ENCODE measurements around the gene GPR183. TPM values are rescaled to one million over a fixed set of nuclear protein-coding genes. Genes with fewer than 3 reads are reported as not detected.
"Not testable (repeated sequence)": the region's sequence is repeated elsewhere in the genome, so short reads cannot be mapped to it uniquely, and the experiment has no call there.

GPR183 gene
- total RNA-seq, 1 donor from 2014 or later: 4.9 TPM

GRCh38 chr13:99251921-99252320 is 55.3 kb downstream of the GPR183 start:
- TF ChIP-seq CTCF (IDR thresholded peaks at IDR 0.05; ENCODE audit: insufficient read depth, low read depth, low read length) (no peak), EZH2 (IDR thresholded peaks at IDR 0.05; ENCODE audit: insufficient read depth, low read length) (no peak)
- Mint-ChIP-seq H3K9me3 (ENCODE audit: unreplicated experiment) (no peaks in the 10 kb centered on the region), H3K36me3 (ENCODE audit: low read depth, unreplicated experiment) (peaks cover 19% of the 10 kb centered on the region), H3K27me3 (ENCODE audit: low read depth, unreplicated experiment) (no peaks in the 10 kb centered on the region), H3K4me1 (ENCODE audit: low read depth, unreplicated experiment) (peaks cover 20% of the 10 kb centered on the region), H3K27ac (ENCODE audit: unreplicated experiment) (peak overlapping the region; percentile 34), H3K4me3 (ENCODE audit: unreplicated experiment) (no peak overlapping the region)
- no peaks in the 10 kb centered on the region for H3K4me1 ChIP-seq (ENCODE audit: insufficient read depth, low read length)
- FAIRE-seq (no peak), DNase-seq (ENCODE audit: low read depth) (no peak)
- no peak overlapping the region for H3K9ac ChIP-seq (ENCODE audit: low read length)
- no peaks in the 10 kb centered on the region for H3K79me2 ChIP-seq (ENCODE audit: insufficient read depth, low read length)
- no peaks in the 10 kb centered on the region for H3K9me3 ChIP-seq (ENCODE audit: insufficient read depth, low read depth, low read length)
- H3K4me2 ChIP-seq (ENCODE audit: low read length): no peak overlapping the region
- no peaks in the 10 kb centered on the region for H3K36me3 ChIP-seq (ENCODE audit: insufficient read depth, low read length)
- H4K20me1 ChIP-seq (ENCODE audit: insufficient read depth, low read length): peaks cover 8% of the 10 kb centered on the region
- no peak overlapping the region for H2AFZ ChIP-seq (ENCODE audit: low read depth, low read length)
- H3K27ac ChIP-seq (ENCODE audit: low read depth, low read length): no peak overlapping the region
- H3K27me3 ChIP-seq (ENCODE audit: insufficient read depth, low read length): no peaks in the 10 kb centered on the region
- no peak overlapping the region for H3K4me3 ChIP-seq (ENCODE audit: insufficient read depth, low read depth, low read length)

- Mint-ChIP-seq H3K36me3 (ENCODE audit: low read depth, unreplicated experiment) (peaks cover 19% of the 10 kb centered on the region), H3K4me3 (ENCODE audit: unreplicated experiment) (no peak overlapping the region), H3K27me3 (ENCODE audit: low read depth, unreplicated experiment) (no peaks in the 10 kb centered on the region), H3K4me1 (ENCODE audit: low read depth, unreplicated experiment) (peaks cover 15% of the 10 kb centered on the region), H3K9me3 (ENCODE audit: unreplicated experiment) (no peaks in the 10 kb centered on the region), H3K27ac (ENCODE audit: unreplicated experiment) (no peak overlapping the region)
- Histone ChIP-seq H2AFZ (ENCODE audit: low read depth, low read length) (no peak overlapping the region), H3K4me1 (ENCODE audit: insufficient read depth, low read length) (no peaks in the 10 kb centered on the region), H3K27ac (ENCODE audit: low read depth, low read length) (no peak overlapping the region), H3K9me3 (ENCODE audit: insufficient read depth, low read depth, low read length) (no peaks in the 10 kb centered on the region), H4K20me1 (ENCODE audit: insufficient read depth, low read length) (peaks cover 8% of the 10 kb centered on the region), H3K9ac (ENCODE audit: low read length) (no peak overlapping the region), H3K79me2 (ENCODE audit: insufficient read depth, low read length) (no peaks in the 10 kb centered on the region), H3K4me3 (ENCODE audit: insufficient read depth, low read depth, low read length) (no peak overlapping the region), H3K27me3 (ENCODE audit: insufficient read depth, low read length) (no peaks in the 10 kb centered on the region), H3K36me3 (ENCODE audit: insufficient read depth, low read length) (no peaks in the 10 kb centered on the region), H3K4me2 (ENCODE audit: low read length) (no peak overlapping the region)
- TF ChIP-seq EZH2 (IDR thresholded peaks at IDR 0.05; ENCODE audit: insufficient read depth, low read length) (no peak), CTCF (IDR thresholded peaks at IDR 0.05; ENCODE audit: insufficient read depth, low read depth, low read length) (no peak)
- DNase-seq (ENCODE audit: low read depth) (peak; percentile 68), FAIRE-seq (no peak)
These were observed 56.0 kb downstream of the GPR183 start for GRCh38 chr13:99250982-99251825.

GRCh38 chr13:99249606-99250005 is 57.6 kb downstream of the GPR183 start:
- not testable (repeated sequence) for H3K4me2 ChIP-seq (ENCODE audit: low read length); H3K4me1 ChIP-seq (ENCODE audit: insufficient read depth, low read length); H3K4me3 ChIP-seq (ENCODE audit: insufficient read depth, low read depth, low read length); H3K9me3 Mint-ChIP-seq (ENCODE audit: unreplicated experiment); H3K27ac Mint-ChIP-seq (ENCODE audit: unreplicated experiment); H3K27ac ChIP-seq (ENCODE audit: low read depth, low read length); H3K36me3 ChIP-seq (ENCODE audit: insufficient read depth, low read length); H3K27me3 Mint-ChIP-seq (ENCODE audit: low read depth, unreplicated experiment); FAIRE-seq; H3K27me3 ChIP-seq (ENCODE audit: insufficient read depth, low read length); H3K9me3 ChIP-seq (ENCODE audit: insufficient read depth, low read depth, low read length); H4K20me1 ChIP-seq (ENCODE audit: insufficient read depth, low read length); H3K79me2 ChIP-seq (ENCODE audit: insufficient read depth, low read length); H2AFZ ChIP-seq (ENCODE audit: low read depth, low read length); H3K4me3 Mint-ChIP-seq (ENCODE audit: unreplicated experiment); H3K9ac ChIP-seq (ENCODE audit: low read length)
- peaks cover 11% of the 10 kb centered on the region for H3K4me1 Mint-ChIP-seq (ENCODE audit: low read depth, unreplicated experiment)
- H3K36me3 Mint-ChIP-seq (ENCODE audit: low read depth, unreplicated experiment): peaks cover 11% of the 10 kb centered on the region
- peak; percentile 34 for DNase-seq (ENCODE audit: low read depth)

- FAIRE-seq; H3K4me1 ChIP-seq (ENCODE audit: insufficient read depth, low read length); H3K9me3 ChIP-seq (ENCODE audit: insufficient read depth, low read depth, low read length); H3K79me2 ChIP-seq (ENCODE audit: insufficient read depth, low read length); H3K27ac ChIP-seq (ENCODE audit: low read depth, low read length); H3K4me3 Mint-ChIP-seq (ENCODE audit: unreplicated experiment); H3K27ac Mint-ChIP-seq (ENCODE audit: unreplicated experiment); H3K4me2 ChIP-seq (ENCODE audit: low read length); H3K4me3 ChIP-seq (ENCODE audit: insufficient read depth, low read depth, low read length); H3K27me3 ChIP-seq (ENCODE audit: insufficient read depth, low read length); H4K20me1 ChIP-seq (ENCODE audit: insufficient read depth, low read length); H3K9ac ChIP-seq (ENCODE audit: low read length); H2AFZ ChIP-seq (ENCODE audit: low read depth, low read length); H3K36me3 ChIP-seq (ENCODE audit: insufficient read depth, low read length); H3K27me3 Mint-ChIP-seq (ENCODE audit: low read depth, unreplicated experiment); H3K9me3 Mint-ChIP-seq (ENCODE audit: unreplicated experiment): not testable (repeated sequence)
- Mint-ChIP-seq H3K4me1 (ENCODE audit: low read depth, unreplicated experiment) (peaks cover 11% of the 10 kb centered on the region), H3K36me3 (ENCODE audit: low read depth, unreplicated experiment) (peaks cover 11% of the 10 kb centered on the region)
- peak; percentile 25 for DNase-seq (ENCODE audit: low read depth)
These were observed 58.0 kb downstream of the GPR183 start for GRCh38 chr13:99249178-99249577.
